HG03135 (cell line): ENCODE measurements around the gene DHX9.

ENCODE experiments used
- ATAC-seq: cut with Tn5 transposase; IDR thresholded peaks from one replicate; pipeline ENCODE4 v1.9.1; 2021; ENCODE audit warnings: mild to moderate bottlenecking, moderate library complexity; ENCODE audit not compliant: unreplicated experiment

DHX9 gene

GRCh38 chr1:182835806-182836205 is 3.3 kb upstream of the DHX9 start:
- no peak for ATAC-seq

- no peak for ATAC-seq
Measured at GRCh38 chr1:182841368-182841988, 2.3 kb downstream of the DHX9 start.

- no peak for ATAC-seq
Measured at GRCh38 chr1:182842265-182842664, 3.1 kb downstream of the DHX9 start.

GRCh38 chr1:182845379-182845778 is 6.2 kb downstream of the DHX9 start:
- no peak for ATAC-seq

GRCh38 chr1:182845894-182846293 is 6.7 kb downstream of the DHX9 start:
- no peak for ATAC-seq

- ATAC-seq, result no peak
Measured at GRCh38 chr1:182847105-182847504, 8.0 kb downstream of the DHX9 start.

- no peak for ATAC-seq
Measured at GRCh38 chr1:182848736-182849135, 9.6 kb downstream of the DHX9 start.

GRCh38 chr1:182850319-182850718 is 11.2 kb downstream of the DHX9 start:
- ATAC-seq, result no peak

GRCh38 chr1:182851825-182852224 is 12.7 kb downstream of the DHX9 start:
- no peak for ATAC-seq

GRCh38 chr1:182855911-182856310 is 16.8 kb downstream of the DHX9 start:
- ATAC-seq, result no peak

GRCh38 chr1:182857212-182857611 is 18.1 kb downstream of the DHX9 start:
- no peak for ATAC-seq

GRCh38 chr1:182860658-182861057 is 21.5 kb downstream of the DHX9 start:
- ATAC-seq, result no peak

GRCh38 chr1:182861994-182862393 is 22.8 kb downstream of the DHX9 start:
- ATAC-seq, result no peak

GRCh38 chr1:182862827-182863226 is 23.7 kb downstream of the DHX9 start:
- ATAC-seq, result no peak

- no peak for ATAC-seq
Measured at GRCh38 chr1:182863940-182864339, 24.8 kb downstream of the DHX9 start.

GRCh38 chr1:182867861-182868260 is 28.7 kb downstream of the DHX9 start:
- ATAC-seq, result no peak

GRCh38 chr1:182869241-182869666 is 30.1 kb downstream of the DHX9 start:
- no peak for ATAC-seq

- ATAC-seq, result no peak
Measured at GRCh38 chr1:182872881-182873280, 33.7 kb downstream of the DHX9 start.

- no peak for ATAC-seq
Measured at GRCh38 chr1:182875889-182876288, 36.7 kb downstream of the DHX9 start.

- no peak for ATAC-seq
Measured at GRCh38 chr1:182877331-182877730, 38.2 kb downstream of the DHX9 start.

GRCh38 chr1:182877842-182878241 is 38.7 kb downstream of the DHX9 start:
- no peak for ATAC-seq

GRCh38 chr1:182884872-182885271 is 45.7 kb downstream of the DHX9 start:
- ATAC-seq, result no peak

GRCh38 chr1:182885591-182885990 is 46.4 kb downstream of the DHX9 start:
- ATAC-seq, result no peak
